Nephron progenitor cell (in vitro differentiated cells): ENCODE data around the gene CDC42BPA.

Experiments used
- DNase-seq: peaks from one replicate; pipeline ENCODE4 v3.0.0; 2021
- H3K27ac Mint-ChIP-seq: 2 replicates; pipeline ENCODE4 v1.8.0; 2021; ENCODE audit warnings: mild to moderate bottlenecking, moderate library complexity, mixed read lengths
- H3K27me3 Mint-ChIP-seq: 2 replicates; pipeline ENCODE4 v1.8.0; 2021; ENCODE audit warnings: mild to moderate bottlenecking, low read depth, mixed read lengths; ENCODE audit not compliant: poor library complexity
- H3K36me3 Mint-ChIP-seq: 2 replicates; pipeline ENCODE4 v1.8.0; 2021; ENCODE audit warnings: low read depth, mixed read lengths
- H3K4me1 Mint-ChIP-seq: 2 replicates; pipeline ENCODE4 v1.8.0; 2021; ENCODE audit warnings: mixed read lengths
- H3K4me3 Mint-ChIP-seq: 2 replicates; pipeline ENCODE4 v1.8.0; 2021; ENCODE audit warnings: mild to moderate bottlenecking, moderate library complexity, mixed read lengths
- H3K9me3 Mint-ChIP-seq: 2 replicates; pipeline ENCODE4 v1.8.0; 2021; ENCODE audit warnings: mild to moderate bottlenecking, moderate library complexity, mixed read lengths
- CTCF ChIP-seq: fragments of 200-600 bp; sonication (generic); IDR thresholded peaks from 2 replicates; pipeline ENCODE4 v1.5.0; 2021; ENCODE audit warnings: antibody characterized with exemption

CDC42BPA gene

GRCh38 chr1:227315629-227316346 is 2.5 kb downstream of the CDC42BPA start:
- TF ChIP-seq CTCF = no peak
- no peak overlapping the region for H3K27ac Mint-ChIP-seq
- H3K4me3 Mint-ChIP-seq = peak overlapping the region; percentile 100
- H3K4me1 Mint-ChIP-seq = peaks cover 41% of the 10 kb centered on the region
- peaks cover 17% of the 10 kb centered on the region for H3K36me3 Mint-ChIP-seq
- no peak for DNase-seq
- H3K27me3 Mint-ChIP-seq = peaks cover 6% of the 10 kb centered on the region
- no peaks in the 10 kb centered on the region for H3K9me3 Mint-ChIP-seq

DNA sequence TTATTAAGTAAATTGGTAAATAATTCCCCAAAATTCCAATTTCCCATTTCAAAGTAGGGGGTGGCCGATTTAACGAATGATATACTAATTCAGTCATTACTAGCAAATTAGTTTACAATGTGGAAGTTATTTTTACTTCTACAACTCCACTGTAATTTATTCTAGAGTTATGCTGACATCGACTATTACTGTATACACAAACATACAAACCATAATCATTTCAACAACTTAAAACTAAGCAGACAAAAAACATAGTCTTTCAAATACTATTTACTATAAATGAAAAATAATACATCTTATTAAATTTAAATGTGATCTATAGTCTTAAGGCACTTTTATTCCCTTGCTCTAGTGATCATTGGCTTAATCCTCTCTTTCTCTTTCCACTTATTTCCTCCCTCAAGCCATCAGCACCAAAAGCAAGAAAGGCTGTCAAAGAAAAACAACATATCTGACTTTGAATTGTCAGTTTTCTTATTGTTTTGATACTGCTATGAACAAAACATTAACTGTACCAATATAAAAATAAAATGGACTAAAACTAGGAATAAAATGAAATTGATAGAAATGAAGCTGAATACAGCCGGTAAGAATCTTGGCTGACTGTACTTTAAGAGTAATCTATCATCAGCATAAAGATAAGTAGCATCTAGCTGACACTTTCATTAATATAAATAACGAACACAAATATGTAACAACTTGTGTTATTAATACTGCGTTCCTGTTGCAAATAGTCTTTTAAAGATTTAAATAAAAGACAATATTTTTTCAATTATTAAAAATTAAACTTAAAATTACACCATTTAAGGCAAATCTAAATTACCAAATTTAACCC is 4.1 kb downstream of the CDC42BPA start:
- DNase-seq = no peak
- no peaks in the 10 kb centered on the region for H3K9me3 Mint-ChIP-seq
- peaks cover 37% of the 10 kb centered on the region for H3K4me1 Mint-ChIP-seq
- no peaks in the 10 kb centered on the region for H3K27me3 Mint-ChIP-seq
- no peak for TF ChIP-seq CTCF
- peak overlapping the region; percentile 100 for H3K4me3 Mint-ChIP-seq
- H3K27ac Mint-ChIP-seq = no peak overlapping the region
- peaks cover 22% of the 10 kb centered on the region for H3K36me3 Mint-ChIP-seq

- H3K27me3 Mint-ChIP-seq = no peaks in the 10 kb centered on the region
- TF ChIP-seq CTCF = no peak
- H3K27ac Mint-ChIP-seq = no peak overlapping the region
- no peaks in the 10 kb centered on the region for H3K9me3 Mint-ChIP-seq
- peaks cover 35% of the 10 kb centered on the region for H3K4me1 Mint-ChIP-seq
- peaks cover 22% of the 10 kb centered on the region for H3K36me3 Mint-ChIP-seq
- H3K4me3 Mint-ChIP-seq = no peak overlapping the region
- DNase-seq = no peak
Measured at GRCh38 chr1:227312361-227313025, 5.8 kb downstream of the CDC42BPA start.

- Mint-ChIP-seq H3K36me3 (peaks cover 22% of the 10 kb centered on the region), H3K4me3 (no peak overlapping the region), H3K27me3 (no peaks in the 10 kb centered on the region), H3K27ac (no peak overlapping the region), H3K4me1 (peaks cover 29% of the 10 kb centered on the region), H3K9me3 (no peaks in the 10 kb centered on the region)
- DNase-seq = no peak
- TF ChIP-seq CTCF = no peak
Measured at GRCh38 chr1:227311389-227312001, 6.8 kb downstream of the CDC42BPA start.

GRCh38 chr1:227308367-227309336 is 9.6 kb downstream of the CDC42BPA start:
- TF ChIP-seq CTCF = no peak

More at GRCh38 chr1:227308367-227309336, 9.6 kb downstream of the CDC42BPA start:
- H3K27me3 Mint-ChIP-seq = no peaks in the 10 kb centered on the region
- H3K36me3 Mint-ChIP-seq = peaks cover 27% of the 10 kb centered on the region
- H3K27ac Mint-ChIP-seq = no peak overlapping the region
- peaks cover 4% of the 10 kb centered on the region for H3K4me1 Mint-ChIP-seq
- H3K4me3 Mint-ChIP-seq = no peak overlapping the region
- no peak for DNase-seq
- no peaks in the 10 kb centered on the region for H3K9me3 Mint-ChIP-seq
